Mucosa of gallbladder (tissue), 1 donor: ENCODE data around the gene SHE. TPM values are rescaled to one million over a fixed set of nuclear protein-coding genes. Genes with fewer than 3 reads are reported as not detected.
"Not testable (repeated sequence)": the region's sequence is repeated elsewhere in the genome, so short reads cannot be mapped to it uniquely, and the experiment has no call there.

Source experiments
- DNase-seq: peaks from one replicate; pipeline ENCODE4 v3.0.0-alpha.2; 2020; ENCODE audit warnings: low spot score
- total RNA-seq: library from RNA; stranded (reverse); gene quantifications from one replicate; pipeline ENCODE4 v1.2.1, GENCODE V29; 2021
- donor health status: DM: no; HTN: no; CAD: no.

The SHE gene
- total RNA-seq, 1 donor from 2014 or later: 6.2 TPM

DNA sequence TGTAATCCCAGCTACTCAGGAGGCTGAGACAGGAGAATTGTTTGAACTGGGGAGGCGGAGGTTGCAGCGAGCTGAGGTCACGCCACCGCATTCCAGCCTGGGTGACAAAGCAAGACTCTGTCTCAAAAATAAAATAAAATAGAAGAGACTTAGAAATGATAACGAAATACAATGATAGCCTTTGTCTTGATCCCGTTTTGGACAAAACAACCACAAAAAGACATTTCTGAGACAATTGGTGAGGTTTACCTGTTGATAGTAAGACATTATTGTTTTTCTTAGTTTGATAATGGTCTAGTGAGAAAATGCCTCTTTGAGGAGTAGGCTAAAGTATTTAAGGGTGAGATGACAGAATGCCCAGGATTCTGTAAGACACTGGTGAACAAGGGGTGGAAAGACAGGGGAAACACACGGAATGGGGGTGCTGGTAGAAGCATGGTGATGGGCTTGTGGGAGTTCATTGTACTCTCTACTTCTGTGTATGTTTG lies 11.9 kb upstream of the SHE start:
- DNase-seq: no peak

DNA sequence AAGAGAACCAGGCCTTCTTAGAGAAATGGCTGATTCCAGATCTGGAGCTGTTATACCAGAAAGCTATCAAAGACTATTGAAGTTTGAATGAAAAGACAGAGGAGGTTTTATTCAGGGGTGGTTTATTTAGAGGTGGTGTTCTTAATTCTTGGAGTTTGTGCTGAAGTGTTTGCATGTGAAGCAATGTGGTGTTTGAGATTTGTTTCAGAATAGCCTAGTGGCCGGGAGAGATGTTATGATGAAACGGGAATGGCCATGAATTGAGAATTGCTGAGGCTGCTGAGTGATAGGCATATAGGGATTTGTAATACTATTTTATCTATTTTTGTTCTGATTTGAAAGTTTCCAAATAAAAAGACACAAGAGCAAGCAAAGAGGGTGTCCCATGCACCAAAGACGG lies 10.5 kb upstream of the SHE start:
- DNase-seq: no peak

DNA sequence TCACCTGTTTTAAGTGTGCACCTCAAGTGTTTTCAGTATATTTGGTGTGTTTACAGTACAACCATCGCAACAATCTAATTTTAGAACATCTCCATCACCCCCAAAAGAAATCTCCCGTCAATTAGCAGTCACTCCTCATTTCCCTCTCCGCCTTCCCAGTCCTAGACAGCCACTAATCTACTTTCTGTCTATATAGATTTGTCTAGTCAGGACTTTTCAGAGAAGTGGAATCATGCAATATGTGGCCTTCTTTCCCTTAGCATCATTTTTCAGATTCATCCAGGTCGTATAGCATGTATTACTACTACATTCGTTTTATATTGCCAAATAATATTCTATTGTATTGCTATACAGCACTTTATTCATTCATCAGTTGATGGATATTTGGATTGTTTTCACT lies 1.7 kb upstream of the SHE start:
- no peak for DNase-seq

DNA sequence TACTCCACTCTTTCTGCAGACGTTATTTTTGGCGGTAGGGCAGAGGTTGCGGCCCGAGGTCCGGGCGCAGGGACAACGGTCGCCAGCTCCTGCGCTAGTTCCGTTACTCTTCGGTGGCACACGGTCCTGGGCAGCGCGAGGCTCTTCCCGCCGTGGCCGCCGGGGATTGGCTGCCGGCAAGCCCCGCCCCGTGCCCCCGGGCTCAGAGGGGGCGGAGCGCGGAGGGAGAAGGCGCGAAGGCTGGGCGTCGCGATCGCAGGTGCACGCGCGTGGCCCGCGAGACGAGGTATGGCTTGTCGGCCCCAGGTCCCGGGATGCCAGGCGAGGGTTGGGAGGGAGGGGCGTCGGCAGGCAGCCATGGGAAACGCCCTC lies 518 bp upstream of the SHE start:
- DNase-seq: no peak

DNA sequence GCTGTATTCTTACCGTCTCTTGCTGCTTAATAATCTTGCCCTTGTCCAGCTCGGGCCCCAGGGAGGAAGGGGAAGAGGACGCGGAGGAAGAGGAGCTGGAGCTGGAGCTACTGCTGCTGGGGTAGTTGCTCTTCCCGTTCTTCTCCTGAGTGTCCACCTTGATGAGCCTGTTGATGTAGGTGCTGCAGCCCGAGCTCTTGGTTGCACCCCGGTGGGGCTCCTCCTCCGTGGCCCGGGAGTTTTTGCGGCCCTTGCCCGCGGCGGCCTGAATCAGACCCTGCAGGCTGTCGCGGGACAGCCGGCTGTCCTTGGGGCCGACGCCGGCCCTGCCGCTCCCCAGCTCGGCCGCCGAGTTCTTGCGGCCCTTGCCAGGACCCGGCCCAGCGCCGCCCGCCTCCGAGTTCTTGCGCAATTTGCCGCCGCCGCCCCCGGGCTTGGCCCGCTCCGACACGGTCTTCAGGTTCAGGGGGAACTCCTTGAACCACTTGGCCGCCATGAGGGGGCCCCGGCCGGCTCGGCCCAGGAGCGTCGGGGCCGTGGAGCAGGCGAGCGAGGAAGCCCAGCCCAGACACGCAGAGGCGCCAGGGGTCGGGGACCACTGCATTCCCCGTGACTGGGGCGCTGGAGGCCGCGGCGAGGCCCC lies 668 bp downstream of the SHE start:
- DNase-seq: peak; percentile 30

DNA sequence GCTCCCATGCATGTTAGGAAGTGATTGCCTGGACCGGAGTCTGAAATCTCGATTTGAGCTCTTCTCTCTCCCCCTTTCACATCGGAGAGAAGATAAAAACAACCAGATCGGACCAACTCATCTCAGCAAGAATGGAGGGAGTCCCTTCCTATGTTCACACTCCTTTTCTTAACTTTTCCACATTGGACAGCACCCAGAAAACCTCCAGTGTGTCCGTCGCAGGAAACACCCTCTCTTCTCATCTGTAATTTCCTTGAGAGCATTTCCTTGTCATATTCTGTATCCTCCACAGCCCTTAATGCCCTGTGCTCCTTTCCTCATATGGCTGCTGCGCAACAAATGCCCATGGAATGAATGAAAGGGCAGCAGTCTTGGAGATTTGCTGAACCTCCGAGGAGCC lies 1.7 kb downstream of the SHE start:
- no peak for DNase-seq

DNA sequence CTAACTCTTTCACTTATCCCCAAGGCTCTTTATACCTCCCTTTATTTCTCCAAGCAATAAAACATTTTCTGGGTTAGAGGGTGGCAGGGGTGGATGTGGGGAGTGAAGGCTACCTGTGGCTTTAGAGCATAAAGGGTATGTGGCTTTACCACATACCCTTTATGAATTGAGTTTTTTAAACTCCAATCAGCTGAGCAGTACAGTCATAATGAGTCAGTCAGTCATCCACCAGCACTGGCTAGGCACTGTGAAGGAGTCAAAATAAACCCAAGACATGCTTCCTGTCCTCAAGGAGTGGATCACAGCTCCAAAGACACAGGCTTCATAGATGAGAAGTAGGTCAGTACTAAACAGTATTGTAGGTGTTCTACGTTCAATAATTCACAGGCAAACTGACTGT lies 2.8 kb downstream of the SHE start:
- DNase-seq: no peak

DNA sequence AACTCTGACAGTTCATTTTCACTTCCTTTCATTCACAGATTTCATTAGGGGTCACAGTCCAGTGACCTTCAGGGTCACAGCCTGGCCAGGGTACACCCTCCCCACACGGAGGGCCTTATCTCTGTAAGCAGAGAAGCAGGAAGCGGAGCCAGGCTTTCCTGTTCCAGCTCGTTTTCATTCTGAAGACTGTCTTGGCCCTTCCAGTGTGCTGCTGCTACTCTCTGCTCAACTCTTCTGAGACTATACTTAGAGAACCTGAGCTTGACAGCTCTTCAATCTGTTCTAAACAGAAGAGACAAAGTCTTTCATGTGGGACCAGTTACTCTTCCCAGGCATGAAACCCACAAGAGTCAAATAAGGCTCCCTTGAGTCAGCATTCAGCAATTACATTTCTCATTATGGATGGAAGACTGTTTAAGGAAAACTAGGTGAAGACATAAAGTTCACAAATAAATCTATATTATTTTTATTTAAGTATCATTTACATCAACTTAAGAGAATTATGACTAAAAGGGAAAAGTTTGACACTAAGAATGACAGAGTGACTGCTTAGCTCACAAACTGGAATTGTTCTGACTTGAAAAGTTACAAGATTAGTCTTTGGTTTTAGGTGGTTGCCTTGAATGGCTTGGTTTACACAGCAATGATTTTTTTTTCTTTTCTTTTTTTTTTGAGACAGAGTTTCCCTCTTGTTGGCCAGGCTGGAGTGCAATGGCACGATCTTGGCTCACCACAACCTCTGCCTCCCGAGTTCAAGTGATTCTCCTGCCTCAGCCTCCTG lies 5.0 kb downstream of the SHE start:
- peak; percentile 20 for DNase-seq

DNA sequence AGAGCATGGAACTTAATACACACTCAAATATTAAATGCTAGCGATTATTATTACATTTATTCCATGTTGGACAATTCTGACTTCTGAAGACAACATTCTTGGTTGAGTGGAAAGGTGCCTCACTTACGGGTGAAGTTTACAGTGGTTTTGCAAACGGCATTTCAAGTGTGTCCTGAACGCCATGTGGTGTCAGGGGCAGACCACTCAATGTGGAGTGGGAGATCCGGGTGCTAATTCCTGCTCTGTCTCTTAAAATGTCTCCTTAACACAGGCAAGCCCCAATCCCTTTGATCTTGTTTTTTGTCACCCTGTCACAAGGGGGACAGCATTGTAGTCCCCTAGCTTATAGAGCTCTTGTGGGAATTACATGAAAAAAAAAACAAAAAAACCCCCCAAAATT lies 5.8 kb downstream of the SHE start:
- DNase-seq: no peak

DNA sequence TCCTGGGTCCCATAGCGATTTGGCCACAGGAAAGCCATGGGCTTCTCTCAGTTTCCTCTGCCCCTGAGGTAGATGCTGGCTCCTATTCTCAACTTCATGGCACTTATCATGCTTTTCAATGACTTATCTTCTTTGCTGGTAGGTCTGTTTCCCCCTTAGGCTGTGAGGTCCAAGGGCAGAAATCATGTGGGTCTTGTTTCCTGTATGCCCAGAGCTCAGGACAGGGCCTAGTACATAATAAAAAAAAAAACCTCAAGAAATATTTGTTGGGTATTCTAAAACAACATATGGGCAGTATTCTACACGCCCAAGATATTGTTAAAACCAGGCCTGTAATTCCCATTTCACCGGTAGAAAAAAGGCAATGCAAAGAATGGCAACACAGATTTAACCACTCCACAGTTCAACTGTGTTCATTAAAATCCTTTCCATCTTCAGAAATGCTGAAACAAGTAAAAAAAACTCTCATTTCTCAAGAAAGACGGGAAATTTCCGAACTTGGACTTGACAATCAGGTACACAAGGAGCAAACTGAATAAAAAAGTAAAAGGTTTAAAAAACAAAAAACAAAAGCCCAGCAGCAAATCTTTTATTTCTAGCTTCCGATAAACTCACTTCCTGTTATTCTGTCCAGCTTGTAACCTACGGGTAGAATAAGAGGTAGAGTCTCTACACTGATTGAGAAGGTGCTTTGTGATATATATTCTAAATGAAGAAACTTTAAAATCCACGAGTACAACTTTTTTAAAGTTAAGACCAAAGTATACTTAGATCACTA lies 6.5 kb downstream of the SHE start:
- DNase-seq: no peak

DNA sequence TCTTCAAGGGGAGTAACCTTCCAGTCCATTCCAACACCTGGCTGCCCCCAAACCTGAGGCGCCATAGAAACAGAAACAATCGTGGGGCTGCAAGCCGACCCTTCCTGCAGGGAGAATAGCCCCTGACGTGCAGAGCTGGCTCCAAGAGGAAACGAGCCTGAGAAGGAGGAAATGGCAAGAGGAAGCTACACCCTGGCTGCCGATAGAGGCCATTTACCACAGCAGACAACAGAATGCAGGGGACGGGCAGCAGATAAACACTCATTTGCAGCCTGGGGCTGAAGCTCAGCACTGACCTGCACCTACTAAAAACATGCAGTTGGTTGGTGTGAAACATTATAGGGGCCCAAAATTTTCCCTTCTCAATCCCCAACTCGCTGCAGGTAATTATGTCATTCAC lies 8.9 kb downstream of the SHE start:
- peak; percentile 26 for DNase-seq

DNA sequence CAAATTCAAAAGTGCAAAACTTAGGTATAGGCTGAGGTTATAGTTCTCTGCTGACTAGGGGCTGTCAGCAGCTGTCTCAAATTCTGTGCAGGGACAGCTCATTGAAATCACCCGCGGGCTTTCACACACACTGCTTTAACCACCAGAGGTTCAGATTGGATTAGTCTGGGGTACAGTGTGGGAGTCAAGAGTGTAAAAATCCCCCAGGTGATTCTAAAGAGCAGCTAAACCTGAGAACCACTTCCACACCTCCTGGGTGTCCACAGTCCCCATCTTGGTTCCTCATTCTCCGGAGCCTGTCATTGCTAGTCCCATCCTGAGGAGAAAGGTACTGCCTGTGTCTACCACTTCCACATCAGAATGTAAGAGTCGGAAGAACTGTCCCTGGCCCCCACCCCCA lies 10.1 kb downstream of the SHE start:
- no peak for DNase-seq

DNA sequence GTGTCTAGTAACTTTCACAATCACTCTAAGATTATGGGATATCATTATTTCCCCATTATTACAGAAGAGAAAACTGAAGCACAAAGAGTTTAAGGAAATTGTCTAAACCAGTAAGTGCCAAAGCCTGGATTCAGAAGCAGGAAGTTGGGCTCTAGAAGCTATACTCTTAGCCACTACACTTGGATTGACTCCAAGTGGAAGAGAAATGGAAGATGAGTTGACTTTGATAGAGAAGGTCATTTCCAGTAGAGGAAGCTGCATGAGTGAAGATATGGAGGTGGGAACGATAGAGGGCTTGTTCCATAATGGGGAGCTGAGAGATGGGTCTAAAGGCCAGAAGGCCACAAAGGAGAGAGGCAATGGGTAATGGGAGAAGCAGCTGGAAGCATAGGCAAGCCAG lies 11.9 kb downstream of the SHE start:
- no peak for DNase-seq

DNA sequence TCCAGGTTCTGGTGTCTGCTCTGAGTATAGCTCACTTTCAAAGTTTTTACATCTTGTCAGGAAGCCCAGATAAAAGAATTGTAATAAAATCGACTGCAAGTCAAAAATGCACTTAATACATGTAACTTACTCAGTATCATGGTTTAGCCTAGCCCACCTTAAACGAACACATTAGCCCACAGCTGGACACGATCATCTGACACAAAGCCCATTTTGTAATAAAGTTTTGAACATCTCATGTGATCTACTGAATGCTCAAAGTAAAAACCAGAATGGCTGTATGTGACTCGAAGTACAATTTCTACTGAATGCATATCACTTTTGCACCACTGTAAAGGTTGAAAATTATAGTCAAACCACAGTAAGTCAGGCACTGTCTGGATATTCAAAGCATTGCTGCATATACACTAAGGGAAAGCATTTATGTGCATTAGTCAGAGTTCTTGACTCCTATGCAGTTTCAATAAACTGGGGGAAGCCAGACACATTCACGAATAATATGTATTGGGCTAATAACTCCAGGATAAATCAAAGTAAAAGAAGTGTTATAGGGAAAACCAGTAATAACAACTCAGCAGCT lies 12.4 kb downstream of the SHE start:
- DNase-seq: no peak

DNA sequence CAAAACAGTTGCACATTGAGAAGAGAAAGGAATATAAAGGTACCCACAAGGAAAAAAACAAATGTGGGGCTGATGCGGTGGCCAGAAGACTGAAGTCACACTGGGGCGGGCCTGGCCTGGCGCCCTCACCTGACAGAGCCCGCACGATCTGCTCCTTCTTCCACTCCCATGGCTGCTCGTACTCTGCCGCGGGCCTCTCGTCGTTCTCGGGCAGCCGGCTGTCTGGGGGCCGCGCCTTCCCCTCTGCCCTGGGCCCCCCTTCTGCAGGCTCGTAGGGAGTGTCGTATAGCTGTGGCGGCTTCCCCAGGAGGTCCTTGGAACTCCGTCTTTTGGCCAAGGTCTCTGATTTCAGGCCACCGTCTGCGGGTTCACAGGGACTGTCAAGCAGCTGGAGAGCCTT lies 13.3 kb downstream of the SHE start:
- DNase-seq: no peak

DNA sequence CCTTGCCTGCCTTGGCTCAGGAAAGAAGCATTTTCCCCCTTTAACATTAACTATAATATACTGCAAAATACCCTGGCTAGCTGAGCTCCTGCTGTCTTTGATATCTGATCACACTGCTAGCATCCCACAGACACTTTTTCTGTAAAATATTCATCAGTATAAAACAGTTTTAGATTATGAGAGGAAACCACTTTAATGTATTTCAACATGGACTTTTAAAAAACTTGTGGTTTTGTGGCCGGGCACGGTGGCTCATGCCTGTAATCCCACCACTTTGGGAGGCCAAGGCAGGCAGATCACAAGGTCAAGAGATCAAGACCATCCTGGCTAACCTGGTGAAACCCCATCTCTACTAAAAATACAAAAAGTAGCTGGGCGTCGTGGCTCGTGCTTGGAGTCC lies 15.5 kb downstream of the SHE start:
- not testable (repeated sequence) for DNase-seq

DNA sequence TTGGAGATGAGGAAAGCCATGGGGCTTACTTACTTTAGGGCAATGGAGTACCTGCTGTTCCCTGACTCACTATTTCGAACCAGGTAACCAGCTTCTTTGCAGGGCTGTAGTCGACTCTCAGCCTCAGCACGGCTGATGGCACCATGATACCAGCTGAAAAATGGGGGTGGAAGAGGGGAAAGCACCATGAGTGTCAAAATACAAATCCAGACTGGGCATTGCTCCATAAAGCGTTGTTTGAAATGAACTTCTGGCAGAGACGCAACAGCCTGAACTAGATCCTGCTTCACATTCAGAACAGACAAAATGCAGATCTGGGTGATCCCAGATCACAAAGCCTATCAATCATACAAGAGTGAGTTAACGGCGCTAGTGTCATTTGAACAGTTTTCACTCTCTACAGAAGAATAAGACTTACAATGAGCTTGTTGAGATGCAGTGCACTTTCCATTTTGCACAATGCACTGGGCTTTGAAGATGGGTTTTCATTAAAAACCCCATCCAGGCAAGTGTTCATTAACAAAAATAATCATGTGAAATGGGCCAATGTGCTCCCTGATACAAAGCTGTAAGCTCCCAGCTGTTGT lies 16.2 kb downstream of the SHE start:
- DNase-seq: no peak

DNA sequence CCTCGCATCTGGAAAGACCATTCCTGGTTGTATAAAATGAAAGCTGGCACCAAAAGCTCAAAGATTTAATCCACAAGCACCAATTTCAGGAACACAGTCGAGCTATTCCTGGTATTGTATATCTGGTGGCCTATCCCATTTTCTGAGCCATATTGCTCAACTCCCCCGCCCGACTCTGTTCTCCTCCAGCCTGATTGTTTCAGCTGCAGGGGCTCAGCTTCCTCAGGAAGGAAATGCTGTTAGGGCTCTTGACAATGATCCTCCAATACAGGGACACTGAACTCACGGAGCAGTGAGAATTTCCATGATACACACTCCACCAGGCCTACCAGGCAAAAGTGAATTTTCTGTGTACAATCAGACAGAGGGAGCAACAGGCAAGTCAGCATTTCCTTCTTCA lies 17.1 kb downstream of the SHE start:
- peak; percentile 25 for DNase-seq

DNA sequence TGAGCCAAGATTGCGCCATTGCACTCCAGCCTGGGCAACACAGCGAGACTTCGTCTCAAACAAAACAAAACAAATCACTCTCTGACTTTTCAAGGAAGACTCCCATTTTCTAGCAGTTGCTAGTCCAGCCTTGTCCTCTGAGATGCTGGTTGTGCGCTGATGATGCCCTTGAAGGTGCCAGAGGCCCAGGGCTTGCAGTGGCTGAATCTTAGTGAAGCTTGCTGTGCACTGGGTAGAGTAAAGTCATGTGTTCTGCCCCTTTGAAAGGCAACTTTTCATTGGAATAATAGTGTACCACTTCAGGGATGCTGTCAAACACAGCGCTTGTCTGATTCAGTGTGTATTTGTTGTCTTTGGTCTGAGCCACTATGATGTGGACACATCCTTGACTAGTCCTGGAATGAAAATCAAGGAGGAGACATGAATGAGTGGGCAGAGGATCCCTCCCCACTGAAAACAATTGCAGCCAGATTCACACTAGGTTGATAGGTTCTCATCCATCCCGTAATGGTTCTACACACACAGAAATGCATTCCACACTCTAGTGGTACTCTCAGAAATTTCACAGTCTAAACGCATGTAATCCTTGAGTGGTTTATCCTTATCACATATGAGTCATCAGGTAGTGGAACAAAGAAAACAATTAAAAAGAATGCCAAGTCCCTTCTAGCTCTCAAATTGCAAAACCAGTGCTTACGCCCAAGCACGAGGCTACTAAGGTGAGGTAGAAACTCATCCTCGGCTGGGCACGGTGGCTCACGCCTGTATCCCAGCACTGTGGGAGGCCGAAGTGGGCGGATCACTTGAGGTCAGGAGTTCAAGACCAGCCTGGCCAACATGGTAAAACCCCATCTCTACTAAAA lies 18.0 kb downstream of the SHE start:
- peak; percentile 40 for DNase-seq

DNA sequence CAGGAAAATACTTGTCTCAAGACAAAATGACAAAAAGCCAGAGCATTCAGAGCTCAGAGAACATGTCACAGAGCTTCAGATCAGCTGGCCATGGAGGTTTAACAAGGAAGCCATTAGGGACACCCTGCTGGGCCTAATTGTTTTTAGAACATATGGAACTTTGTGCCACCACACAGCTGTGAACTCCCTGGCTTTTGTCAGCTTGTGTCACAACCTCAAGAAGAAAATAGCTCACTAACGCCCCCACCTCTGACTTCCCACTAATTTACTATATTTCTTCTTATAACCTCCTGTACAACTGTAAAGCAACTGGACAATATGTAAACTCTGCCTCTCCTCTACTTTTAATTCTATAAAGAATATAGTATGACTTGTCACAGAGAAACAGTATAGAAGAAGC lies 21.2 kb downstream of the SHE start:
- DNase-seq: no peak

DNA sequence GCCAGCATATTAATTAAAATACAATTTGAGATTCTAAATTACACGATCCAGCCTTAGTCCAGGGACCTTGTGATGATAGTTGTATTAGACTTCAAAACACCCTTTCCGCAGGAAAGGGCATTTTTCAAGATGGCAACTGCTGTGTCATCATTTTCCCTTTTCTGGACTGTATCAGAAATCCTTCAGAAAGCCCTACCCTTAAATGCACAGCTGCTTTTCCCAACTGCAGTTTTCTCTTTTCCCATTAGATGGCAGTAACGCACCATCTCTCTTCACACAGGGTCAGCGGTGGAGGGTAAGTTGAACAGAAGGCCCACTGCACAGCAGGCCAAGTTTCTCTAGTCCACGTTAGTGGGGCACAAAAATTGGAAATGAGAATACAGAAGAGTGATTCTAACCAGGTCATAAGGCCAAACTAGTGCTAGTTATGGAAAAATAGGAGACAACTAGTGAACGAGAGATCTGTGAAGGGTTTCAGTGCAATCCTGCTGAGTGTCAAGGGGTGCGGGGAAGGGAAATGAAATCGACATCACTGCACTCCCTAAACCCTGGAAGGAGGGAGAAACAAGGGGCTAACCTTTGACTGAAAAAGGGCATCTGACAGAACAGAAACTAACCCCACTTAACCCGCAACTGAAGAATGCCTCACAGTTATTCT lies 22.3 kb downstream of the SHE start:
- peak; percentile 79 for DNase-seq
